Measurements from ENCODE around the gene RABGAP1L. TPM values are rescaled to one million over a fixed set of nuclear protein-coding genes. Genes with fewer than 3 reads are reported as not detected.

Gene RABGAP1L
- total RNA-seq, 1 experiment from 2014 or later: 76.9 TPM

DNA sequence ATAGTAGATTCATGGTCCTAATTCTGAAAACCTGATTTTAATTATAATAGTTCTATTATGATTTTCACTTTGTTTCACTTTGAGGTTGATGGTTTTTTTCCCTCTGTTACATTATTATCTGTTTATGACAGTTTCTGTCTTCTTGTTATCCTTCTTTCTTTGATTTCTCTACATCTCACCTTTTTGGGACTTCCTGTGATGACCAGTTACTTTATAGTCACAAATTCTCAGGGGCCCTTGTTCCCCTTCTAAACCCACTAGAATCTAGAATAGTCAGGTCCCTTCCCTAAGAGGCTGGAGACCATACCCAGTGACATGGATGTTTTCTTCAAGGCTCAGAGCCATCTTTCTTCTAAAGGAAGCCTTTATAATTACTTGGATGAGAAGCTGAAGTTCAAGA is 526.9 kb downstream of the RABGAP1L start:
- no peak for TF ChIP-seq MYBL2 (CRISPR knock-in tag; IDR thresholded peaks at IDR 0.05)
- no peak for TF ChIP-seq CREM (CRISPR knock-in tag; IDR thresholded peaks at IDR 0.05)
- no peak for TF ChIP-seq TP53 (CRISPR knock-in tag; IDR thresholded peaks at IDR 0.05)
- TF ChIP-seq, protein P1, sequence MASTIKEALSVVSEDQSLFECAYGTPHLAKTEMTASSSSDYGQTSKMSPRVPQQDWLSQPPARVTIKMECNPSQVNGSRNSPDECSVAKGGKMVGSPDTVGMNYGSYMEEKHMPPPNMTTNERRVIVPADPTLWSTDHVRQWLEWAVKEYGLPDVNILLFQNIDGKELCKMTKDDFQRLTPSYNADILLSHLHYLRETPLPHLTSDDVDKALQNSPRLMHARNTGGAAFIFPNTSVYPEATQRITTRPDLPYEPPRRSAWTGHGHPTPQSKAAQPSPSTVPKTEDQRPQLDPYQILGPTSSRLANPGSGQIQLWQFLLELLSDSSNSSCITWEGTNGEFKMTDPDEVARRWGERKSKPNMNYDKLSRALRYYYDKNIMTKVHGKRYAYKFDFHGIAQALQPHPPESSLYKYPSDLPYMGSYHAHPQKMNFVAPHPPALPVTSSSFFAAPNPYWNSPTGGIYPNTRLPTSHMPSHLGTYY (CRISPR knock-in tag; IDR thresholded peaks at IDR 0.05): no peak
- TF ChIP-seq, protein P2, sequence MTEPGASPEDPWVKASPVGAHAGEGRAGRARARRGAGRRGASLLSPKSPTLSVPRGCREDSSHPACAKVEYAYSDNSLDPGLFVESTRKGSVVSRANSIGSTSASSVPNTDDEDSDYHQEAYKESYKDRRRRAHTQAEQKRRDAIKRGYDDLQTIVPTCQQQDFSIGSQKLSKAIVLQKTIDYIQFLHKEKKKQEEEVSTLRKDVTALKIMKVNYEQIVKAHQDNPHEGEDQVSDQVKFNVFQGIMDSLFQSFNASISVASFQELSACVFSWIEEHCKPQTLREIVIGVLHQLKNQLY (CRISPR knock-in tag; IDR thresholded peaks at IDR 0.05): no peak
- TF ChIP-seq SMAD3 (CRISPR knock-in tag; IDR thresholded peaks at IDR 0.05; ENCODE audit: borderline replicate concordance): no peak
- no peak for TF ChIP-seq JAZF1 (CRISPR knock-in tag; IDR thresholded peaks at IDR 0.05)
- no peak for TF ChIP-seq GTF2I (CRISPR knock-in tag; conservative IDR thresholded peaks at IDR 0.05)
- TF ChIP-seq HMGXB4 (CRISPR knock-in tag; IDR thresholded peaks at IDR 0.05): no peak
- TF ChIP-seq, protein P3, sequence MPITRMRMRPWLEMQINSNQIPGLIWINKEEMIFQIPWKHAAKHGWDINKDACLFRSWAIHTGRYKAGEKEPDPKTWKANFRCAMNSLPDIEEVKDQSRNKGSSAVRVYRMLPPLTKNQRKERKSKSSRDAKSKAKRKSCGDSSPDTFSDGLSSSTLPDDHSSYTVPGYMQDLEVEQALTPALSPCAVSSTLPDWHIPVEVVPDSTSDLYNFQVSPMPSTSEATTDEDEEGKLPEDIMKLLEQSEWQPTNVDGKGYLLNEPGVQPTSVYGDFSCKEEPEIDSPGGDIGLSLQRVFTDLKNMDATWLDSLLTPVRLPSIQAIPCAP (CRISPR knock-in tag; IDR thresholded peaks at IDR 0.05): no peak
- no peak for TF ChIP-seq ZBTB21 (CRISPR knock-in tag; IDR thresholded peaks at IDR 0.05; ENCODE audit: borderline replicate concordance)
- TF ChIP-seq, protein P4, sequence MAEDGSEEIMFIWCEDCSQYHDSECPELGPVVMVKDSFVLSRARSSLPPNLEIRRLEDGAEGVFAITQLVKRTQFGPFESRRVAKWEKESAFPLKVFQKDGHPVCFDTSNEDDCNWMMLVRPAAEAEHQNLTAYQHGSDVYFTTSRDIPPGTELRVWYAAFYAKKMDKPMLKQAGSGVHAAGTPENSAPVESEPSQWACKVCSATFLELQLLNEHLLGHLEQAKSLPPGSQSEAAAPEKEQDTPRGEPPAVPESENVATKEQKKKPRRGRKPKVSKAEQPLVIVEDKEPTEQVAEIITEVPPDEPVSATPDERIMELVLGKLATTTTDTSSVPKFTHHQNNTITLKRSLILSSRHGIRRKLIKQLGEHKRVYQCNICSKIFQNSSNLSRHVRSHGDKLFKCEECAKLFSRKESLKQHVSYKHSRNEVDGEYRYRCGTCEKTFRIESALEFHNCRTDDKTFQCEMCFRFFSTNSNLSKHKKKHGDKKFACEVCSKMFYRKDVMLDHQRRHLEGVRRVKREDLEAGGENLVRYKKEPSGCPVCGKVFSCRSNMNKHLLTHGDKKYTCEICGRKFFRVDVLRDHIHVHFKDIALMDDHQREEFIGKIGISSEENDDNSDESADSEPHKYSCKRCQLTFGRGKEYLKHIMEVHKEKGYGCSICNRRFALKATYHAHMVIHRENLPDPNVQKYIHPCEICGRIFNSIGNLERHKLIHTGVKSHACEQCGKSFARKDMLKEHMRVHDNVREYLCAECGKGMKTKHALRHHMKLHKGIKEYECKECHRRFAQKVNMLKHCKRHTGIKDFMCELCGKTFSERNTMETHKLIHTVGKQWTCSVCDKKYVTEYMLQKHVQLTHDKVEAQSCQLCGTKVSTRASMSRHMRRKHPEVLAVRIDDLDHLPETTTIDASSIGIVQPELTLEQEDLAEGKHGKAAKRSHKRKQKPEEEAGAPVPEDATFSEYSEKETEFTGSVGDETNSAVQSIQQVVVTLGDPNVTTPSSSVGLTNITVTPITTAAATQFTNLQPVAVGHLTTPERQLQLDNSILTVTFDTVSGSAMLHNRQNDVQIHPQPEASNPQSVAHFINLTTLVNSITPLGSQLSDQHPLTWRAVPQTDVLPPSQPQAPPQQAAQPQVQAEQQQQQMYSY (CRISPR knock-in tag; IDR thresholded peaks at IDR 0.05): no peak
- Mint-ChIP-seq H3K27ac (no peak overlapping the region; the same call in 1 of the 2 replicates), H3K4me1 (peaks cover 3% of the 10 kb centered on the region; the same call in 1 of the 2 replicates), H3K9me3 (no peaks in the 10 kb centered on the region), H3K27me3 (ENCODE audit: low read depth) (no peaks in the 10 kb centered on the region), H3K36me3 (no peaks in the 10 kb centered on the region), H3K4me3 (no peak overlapping the region)
- no peak for ATAC-seq
- CTCF ChIA-PET: no interaction called here
- DNase-seq (ENCODE audit: low spot score): no peak
- POLR2A ChIA-PET: no interaction called here

- no peak for ATAC-seq
- no peaks in the 10 kb centered on the region for H3K27me3 Mint-ChIP-seq (ENCODE audit: low read depth)
- CTCF ChIA-PET: no interaction called here
- TF ChIP-seq, protein P4 (CRISPR knock-in tag; IDR thresholded peaks at IDR 0.05): no peak
- TF ChIP-seq MAX (CRISPR knock-in tag; IDR thresholded peaks at IDR 0.05) (no peak), NFATC4 (CRISPR knock-in tag; IDR thresholded peaks at IDR 0.05) (no peak), FOXK1 (CRISPR knock-in tag; IDR thresholded peaks at IDR 0.05) (no peak)
- TF ChIP-seq, protein P5, sequence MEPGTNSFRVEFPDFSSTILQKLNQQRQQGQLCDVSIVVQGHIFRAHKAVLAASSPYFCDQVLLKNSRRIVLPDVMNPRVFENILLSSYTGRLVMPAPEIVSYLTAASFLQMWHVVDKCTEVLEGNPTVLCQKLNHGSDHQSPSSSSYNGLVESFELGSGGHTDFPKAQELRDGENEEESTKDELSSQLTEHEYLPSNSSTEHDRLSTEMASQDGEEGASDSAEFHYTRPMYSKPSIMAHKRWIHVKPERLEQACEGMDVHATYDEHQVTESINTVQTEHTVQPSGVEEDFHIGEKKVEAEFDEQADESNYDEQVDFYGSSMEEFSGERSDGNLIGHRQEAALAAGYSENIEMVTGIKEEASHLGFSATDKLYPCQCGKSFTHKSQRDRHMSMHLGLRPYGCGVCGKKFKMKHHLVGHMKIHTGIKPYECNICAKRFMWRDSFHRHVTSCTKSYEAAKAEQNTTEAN (CRISPR knock-in tag; IDR thresholded peaks at IDR 0.05): no peak
- TF ChIP-seq, protein P6, sequence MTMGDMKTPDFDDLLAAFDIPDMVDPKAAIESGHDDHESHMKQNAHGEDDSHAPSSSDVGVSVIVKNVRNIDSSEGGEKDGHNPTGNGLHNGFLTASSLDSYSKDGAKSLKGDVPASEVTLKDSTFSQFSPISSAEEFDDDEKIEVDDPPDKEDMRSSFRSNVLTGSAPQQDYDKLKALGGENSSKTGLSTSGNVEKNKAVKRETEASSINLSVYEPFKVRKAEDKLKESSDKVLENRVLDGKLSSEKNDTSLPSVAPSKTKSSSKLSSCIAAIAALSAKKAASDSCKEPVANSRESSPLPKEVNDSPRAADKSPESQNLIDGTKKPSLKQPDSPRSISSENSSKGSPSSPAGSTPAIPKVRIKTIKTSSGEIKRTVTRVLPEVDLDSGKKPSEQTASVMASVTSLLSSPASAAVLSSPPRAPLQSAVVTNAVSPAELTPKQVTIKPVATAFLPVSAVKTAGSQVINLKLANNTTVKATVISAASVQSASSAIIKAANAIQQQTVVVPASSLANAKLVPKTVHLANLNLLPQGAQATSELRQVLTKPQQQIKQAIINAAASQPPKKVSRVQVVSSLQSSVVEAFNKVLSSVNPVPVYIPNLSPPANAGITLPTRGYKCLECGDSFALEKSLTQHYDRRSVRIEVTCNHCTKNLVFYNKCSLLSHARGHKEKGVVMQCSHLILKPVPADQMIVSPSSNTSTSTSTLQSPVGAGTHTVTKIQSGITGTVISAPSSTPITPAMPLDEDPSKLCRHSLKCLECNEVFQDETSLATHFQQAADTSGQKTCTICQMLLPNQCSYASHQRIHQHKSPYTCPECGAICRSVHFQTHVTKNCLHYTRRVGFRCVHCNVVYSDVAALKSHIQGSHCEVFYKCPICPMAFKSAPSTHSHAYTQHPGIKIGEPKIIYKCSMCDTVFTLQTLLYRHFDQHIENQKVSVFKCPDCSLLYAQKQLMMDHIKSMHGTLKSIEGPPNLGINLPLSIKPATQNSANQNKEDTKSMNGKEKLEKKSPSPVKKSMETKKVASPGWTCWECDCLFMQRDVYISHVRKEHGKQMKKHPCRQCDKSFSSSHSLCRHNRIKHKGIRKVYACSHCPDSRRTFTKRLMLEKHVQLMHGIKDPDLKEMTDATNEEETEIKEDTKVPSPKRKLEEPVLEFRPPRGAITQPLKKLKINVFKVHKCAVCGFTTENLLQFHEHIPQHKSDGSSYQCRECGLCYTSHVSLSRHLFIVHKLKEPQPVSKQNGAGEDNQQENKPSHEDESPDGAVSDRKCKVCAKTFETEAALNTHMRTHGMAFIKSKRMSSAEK (CRISPR knock-in tag; IDR thresholded peaks at IDR 0.05; ENCODE audit: borderline replicate concordance): no peak
Measured at GRCh38 chr1:174689524-174689923, 530.2 kb downstream of the RABGAP1L start.

More at GRCh38 chr1:174689524-174689923, 530.2 kb downstream of the RABGAP1L start:
- H3K4me1 Mint-ChIP-seq: peaks cover 16% of the 10 kb centered on the region
- POLR2A ChIA-PET: no interaction called here
- H3K9me3 Mint-ChIP-seq: no peaks in the 10 kb centered on the region
- no peak overlapping the region for H3K27ac Mint-ChIP-seq
- H3K36me3 Mint-ChIP-seq: no peaks in the 10 kb centered on the region
- no peak overlapping the region for H3K4me3 Mint-ChIP-seq
- DNase-seq (ENCODE audit: low spot score): no peak
